Measurements from ENCODE around the gene ALCAM.
"Not testable (repeated sequence)": the region's sequence is repeated elsewhere in the genome, so short reads cannot be mapped to it uniquely, and the experiment has no call there.

Gene ALCAM

DNA sequence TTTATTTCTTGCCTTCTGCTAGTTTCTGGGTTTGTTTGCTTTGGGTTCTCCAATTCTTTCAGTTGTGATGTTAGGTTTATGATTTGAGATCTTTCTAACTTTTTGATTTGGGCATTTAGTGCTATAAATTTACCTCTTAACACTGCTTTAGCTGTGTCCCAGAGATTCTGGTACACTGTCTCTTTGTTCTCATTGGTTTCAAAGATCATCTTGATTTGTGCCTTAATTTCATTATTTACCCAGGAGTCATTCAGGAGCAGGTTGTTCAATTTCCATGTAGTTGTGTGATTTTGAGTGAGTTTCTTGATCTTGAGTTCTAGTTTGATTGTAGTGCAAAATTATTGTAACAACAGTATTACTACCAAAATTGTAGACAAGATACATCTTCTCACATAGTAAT lies 25.9 kb downstream of the ALCAM start:
- DNase-seq: not testable (repeated sequence)

DNA sequence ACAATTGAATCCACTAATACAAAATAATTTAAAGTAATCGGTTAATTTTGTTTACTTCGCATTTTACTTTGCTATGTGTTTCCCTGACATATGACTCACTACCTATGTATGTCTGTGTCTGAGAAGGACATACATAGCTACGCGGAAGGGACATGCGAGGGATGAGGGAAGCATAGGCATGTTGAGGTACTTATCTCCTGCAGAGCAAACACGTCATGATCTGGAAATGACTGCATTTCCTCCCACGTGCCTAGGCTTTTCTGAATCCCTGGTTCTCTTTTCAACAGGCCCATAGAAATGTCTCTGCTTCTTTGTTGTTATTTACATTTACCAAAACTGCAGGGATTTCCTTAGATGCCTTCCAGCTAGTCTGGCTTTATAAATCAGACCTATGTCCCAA lies 27.5 kb downstream of the ALCAM start:
- DNase-seq: no peak

DNA sequence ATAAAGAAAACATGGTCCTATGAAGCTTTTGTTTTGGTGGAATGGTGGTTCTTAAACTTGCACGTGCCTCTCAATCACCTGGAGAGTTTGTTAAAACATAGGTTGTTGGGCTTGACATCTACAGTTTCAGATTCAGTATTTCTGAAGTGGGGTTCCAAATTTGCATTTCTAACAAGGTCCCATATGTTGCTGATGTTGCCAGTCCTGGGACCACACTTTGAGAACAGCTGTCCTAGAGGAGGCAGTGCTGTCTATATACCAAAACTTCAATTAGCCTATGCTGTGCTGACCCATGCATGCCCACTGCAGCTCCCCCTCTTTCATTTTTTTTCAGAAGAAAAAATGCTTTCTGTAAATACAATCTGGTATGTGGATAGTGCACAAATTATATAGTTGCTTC lies 31.3 kb downstream of the ALCAM start:
- DNase-seq: no peak

DNA sequence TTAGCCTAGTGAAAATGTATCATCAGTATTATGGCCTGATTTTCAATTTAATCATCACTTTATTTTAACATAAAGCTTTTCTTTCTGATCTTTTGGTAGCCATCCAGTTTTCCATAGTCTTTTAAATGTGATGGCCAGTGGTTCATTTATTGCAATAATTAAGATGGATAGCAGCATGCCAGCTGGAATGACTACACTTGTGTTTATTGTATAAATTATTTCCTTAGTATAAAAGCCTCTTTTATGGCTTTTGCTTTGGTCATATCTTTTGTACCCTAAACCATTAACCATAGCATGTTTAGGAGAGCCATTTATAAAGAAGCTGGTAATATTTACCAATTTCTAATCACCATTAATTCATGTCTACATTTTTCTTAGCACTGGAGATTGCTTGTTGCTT lies 31.7 kb downstream of the ALCAM start:
- DNase-seq: no peak

DNA sequence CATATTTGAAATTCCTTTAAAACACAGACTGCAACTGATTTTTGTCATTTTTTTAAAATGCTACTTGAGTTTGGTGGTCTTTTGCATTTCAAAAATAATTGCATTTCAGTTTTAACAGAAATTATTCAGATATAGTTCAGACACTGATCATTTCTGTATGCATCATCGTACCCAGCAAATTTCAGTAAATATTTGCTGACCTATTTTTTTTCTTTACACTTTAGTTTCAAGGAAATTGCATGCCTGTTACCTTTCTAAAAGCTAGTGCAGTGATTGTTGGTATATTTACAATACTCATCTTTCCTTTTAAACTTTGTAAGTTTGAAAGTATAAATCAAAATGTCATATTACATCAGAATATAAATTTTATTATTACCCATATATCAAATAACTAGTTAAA lies 32.4 kb downstream of the ALCAM start:
- no peak for DNase-seq

DNA sequence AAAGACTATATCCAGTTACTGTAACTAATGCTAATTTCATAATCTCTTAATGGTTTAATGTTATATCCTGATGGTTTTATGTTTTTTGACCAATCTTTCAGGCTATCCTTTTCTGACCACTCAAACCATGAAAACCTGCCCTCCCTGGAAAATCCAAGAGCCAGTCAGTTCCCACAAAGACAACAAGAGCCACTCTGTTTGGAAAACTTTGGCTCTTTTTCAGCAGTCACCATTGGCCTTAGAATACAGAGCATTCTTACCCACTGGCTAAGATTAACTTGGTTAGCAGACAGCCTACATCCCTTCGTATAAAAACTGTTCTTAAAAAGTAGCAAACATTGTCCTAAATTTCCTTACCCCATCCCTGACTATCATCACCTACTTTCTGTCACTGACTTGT lies 32.9 kb downstream of the ALCAM start:
- no peak for DNase-seq

DNA sequence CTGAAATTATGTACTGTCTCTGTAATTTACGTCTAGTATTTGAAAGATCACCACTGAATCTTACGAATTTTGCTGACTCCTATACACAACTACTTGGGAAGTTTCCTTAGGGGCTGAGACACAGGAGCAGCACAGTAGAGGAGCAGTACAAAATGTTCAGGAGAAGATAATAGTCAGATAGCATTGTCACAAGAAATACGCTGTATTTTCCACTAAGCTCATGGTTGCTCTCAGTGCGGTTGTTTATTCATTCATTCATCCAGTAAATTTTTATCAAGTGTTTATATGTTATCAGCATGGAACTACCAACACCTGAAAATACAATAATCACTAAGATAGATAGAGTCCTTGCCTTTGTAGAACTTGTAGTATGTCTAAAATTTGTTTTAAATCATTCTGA lies 34.5 kb downstream of the ALCAM start:
- DNase-seq: no peak

DNA sequence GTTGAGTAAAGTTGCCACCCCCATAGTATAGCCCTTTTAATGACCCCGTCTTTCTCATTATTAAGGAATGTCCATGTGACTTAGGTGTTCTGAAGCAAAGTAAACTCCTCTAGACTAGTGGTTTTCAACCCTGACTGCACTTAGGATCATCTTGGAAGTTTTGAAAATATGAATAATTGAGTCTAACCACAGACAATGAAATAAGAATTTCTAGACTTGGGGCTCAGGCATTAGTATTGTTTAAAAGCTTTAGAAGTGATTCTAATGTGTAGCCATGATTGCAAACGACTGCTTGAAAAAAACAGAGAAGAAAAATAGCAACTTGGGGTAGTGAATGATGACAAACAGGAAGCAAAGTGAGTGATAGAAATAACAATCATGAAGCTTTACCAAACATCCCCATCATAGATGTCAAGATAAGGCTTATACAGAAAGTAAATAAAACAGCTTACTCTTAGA lies 35.0 kb downstream of the ALCAM start:
- DNase-seq: no peak

DNA sequence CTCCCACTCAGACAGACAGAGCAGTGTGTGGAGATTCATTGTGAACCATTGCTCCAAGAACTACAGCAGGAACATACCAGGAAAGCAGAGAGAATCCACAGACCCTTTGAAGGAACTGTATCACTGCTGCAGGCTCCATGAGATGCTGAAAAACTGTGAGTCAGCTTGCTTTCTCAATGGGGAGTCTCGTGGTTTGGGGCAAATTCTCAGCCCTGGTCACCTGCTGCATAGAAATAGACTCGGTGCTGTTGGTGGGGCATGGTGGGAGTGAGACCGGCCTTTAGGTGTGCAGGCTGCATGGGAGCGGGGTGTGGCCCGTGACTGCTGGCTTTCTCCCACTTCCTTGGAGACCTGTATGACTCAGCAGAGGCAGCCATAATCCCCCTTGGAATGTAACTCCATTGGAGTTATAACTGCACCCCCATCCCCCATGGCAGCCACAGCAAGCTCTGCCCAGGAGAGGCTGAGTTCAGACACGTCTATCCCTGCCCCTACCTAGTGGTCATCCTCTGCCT lies 35.6 kb downstream of the ALCAM start:
- DNase-seq: no peak

DNA sequence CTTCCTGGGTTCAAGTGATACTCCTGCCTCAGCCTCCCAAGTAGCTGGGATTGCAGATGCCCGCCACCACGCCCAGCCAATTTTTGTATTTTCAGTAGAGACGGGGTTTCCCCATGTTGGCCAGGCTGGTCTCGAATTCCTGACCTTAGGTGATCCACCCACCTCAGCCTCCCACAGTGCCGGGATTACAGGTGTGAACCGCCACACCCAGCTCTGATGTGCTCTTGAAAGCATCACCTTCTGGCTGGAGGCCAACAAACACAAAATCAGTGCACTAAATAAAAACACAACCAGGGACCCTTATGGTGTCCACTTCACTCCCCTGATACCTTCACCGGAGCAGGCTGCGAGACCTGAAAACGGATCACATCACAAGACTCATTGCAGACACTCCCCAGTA lies 36.3 kb downstream of the ALCAM start:
- DNase-seq: not testable (repeated sequence)

DNA sequence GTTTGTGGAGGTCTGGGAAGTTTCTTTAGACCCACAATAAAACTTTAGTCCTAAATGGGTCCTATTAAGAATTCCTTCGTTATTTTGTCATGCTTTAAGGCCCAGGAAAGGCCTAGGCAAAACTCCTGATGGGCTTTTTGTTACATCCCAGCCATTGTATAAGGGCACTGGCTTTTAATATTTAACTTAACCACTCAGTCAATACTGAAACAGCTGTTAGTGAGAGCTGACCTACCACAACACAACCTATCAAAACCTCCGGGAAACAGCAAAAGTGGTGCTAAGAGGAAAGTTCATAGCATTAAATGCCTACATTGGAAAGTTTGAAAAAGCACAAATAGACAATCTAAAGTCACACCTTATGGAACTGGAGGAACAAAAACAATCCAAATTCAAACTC lies 39.6 kb downstream of the ALCAM start:
- DNase-seq: no peak

DNA sequence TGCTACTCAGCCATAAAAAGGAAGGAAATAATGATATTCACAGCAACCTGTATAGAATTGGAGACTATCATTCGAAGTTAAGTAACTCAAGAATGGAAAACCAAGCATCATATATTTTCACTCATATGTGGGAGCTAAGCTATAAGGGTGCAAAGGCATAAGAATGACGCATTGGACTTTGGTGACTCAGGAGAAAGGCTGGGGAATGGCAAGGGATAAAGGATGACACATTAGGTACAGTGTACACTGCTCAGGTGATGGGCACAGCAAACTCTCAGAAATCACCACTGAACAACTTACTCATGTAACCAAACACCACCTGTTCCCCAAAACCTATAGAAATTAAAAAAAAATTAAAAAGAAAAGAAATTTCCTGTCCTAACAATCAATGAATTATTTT lies 42.7 kb downstream of the ALCAM start:
- no peak for DNase-seq

DNA sequence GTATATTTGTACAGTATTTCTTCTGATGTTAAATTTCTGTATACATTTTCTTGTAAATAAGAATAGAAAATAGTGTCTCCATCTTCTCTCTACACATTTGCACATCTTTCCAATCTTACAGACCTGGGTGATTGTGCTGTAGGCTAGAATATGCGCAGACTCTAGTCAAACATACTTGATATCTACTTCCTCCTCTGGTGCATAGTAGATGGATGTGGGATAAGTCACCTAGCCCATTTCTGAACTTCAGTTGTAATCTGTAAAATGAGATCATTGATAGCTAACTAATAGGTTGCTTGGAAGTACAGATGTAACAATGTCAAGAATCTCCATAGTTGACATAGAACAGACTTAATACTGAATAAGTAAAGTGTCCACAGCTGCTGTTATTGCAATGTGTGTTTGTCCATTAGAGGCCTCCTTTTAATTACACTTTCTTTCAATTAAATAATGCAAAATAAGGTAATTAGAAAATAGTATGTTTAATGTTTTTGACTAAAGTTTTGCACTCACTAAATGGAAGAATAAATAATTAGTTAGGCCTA lies 46.7 kb downstream of the ALCAM start:
- DNase-seq: no peak

DNA sequence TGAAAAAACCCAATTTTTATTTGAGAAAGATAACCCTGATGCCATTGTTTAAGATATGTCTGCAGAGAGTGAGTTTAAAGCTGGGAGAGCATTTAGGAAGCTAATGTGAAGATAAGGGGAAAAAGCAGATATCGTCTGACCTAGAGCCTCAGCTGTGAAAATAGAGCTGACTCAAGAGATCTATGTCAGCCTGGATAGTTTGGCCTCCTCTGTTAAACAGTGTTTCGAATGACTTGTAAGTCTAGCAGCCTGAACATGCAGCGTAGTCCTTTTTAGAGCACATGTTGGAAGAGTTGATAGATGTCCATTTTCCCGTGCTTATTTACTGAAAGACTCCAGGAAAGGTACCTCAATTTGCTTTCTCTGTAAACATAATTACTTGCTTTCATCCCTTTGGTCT lies 48.1 kb downstream of the ALCAM start:
- DNase-seq: no peak

DNA sequence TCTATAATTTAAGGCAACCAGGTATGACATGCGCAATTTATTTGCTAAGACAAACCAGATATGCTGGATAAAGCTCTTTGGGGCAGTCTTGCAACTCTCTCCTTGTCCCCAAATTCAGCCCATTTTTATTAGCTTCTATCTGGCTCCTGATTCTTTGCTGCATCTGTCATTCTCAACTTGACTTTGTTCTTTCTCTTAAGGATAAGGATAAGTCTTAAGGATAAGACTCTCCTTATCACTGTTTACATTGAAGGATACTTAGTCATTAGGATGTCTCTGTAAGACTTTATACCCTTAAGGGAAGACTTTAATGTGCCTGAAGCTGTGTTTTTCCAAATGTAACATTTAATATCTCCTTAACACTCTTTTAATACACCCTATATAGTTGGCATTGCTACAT lies 49.2 kb downstream of the ALCAM start:
- DNase-seq: no peak

DNA sequence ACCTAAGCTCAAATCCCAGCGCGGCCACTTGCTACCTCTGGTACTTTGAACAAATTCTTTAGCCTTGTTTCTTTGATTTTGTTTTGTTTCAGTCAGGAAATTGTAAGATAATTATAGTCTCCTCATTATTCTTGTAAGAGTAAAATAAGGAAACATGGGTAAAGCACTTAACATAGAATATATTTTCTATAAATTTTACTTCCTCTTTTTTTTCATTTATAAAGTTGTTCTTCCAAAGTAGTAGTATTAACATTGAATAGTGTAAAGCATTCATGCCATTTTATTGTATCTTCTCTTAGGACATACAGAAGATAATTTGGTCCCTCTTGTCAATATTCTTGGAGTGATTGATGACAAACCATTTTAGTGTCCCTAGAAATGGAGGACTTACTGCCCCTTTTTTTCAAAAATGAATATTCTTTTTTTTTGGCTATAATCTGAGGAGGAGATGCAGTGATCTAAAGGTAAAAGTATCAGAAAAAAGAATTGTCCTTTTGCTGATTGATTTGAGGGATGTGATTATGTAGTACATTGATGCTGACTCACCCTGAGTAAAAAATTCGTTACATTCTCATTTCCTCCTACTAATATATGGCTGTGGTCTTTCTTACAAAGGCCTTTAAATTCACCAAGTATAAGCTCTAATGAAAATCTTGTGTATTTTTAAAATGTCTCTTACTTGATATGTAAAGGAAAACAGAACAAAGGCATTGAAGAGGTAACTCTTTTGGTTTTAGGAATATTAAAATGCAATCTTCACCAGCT lies 51.0 kb downstream of the ALCAM start:
- DNase-seq: no peak

DNA sequence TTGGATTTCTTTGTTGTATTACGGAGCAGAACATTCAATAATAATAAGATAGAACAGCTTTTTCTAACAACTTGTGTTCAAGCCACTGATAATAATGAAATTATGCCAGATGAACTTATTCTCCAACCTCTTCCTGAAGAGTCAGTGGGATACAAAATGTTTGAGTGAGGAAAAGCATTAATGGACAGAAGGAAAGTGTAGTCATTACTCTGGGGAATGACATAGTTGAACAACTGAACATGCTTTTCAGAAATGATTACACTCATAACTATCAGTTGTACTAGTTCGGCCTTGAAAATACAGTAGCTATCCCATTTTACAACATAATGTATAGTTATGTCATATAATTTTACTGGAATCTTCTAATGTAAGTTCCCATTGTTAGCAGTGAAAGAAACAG lies 55.9 kb downstream of the ALCAM start:
- DNase-seq: no peak

DNA sequence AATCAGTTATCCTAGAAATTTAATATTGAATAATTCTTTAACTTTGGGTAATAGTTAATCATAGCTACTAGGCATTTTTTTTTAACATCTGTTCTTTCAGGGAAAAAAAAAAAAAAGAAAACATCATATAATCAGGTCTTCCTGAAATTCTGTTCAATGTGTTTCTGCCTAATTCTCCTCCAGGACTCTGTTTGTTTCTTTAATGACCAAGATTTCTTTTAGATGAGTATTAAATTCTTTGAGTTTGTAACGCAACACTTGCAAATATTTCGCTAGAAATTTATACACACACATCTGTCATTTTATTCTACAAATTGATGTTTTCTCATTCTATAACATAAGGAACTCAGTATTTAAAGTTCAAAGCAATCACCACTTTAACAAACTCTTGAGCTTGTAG lies 56.7 kb downstream of the ALCAM start:
- DNase-seq: no peak

DNA sequence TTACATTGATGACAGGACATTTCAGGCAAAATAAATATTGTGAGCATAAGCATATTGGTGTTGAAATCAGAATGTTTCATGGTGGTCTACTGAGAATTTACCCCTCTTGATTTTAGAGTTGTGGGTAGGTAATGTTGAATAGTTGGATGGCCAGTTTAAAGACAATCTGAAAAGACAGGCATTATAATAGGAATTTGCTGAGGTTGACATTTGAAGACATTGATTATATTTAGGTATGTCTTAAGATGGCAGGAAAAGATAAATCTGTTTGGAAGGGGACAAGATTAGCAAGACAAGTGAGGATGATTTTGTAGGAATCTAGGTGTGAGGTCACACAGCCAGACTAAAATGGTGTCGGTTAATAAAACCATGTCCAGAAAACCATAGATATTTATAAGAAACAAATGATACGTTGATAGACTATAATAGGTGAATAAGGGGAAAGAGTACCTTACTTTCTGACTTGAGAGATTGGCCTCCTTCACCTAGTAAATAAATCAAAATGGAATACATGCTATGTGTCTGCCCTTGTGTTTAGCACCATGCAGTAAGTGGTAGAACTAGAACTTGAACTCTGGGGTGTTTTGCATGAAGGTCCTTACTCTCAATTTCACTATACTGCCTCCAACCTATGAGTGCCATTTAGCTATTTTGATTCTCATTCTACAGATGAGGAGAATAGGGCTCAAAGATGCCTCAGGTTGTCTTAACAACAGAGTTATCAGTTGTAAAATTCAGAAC lies 57.9 kb downstream of the ALCAM start:
- no peak for DNase-seq

DNA sequence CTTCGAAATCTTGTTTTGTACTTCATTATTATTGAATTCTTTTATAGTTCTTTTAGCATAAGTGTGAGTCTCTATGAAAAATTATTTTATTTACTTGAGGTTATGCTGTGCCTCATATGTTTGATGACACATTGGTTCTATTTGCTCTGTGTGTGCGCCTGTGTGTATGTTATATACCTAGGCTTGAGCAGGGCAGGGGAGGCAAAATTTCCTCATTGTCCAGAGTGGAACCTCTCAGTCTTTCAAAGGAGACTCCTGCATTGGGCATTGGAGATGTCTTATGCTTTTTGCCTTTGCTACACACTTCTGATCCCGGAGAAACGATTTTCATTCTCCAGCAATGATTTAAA lies 58.4 kb downstream of the ALCAM start:
- DNase-seq: no peak

DNA sequence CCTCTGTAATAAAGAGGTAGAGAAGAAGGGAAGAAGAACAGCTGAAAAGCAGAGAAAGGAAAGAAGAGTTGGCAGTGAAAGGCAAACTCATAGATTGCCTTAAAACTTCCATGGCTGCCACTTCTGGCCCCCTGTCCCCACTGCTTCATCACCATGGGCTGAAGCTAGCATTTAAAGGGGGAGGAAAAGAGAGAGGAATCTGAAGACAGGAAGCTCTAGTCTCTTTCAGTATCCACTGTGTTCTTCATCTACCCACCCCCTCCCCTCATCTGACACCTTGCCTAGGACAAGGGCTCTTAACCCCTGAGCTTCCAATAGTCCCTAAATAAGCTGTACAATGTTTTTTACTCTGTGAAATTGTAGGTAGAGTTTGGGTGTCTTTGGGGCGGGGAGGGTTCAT lies 60.6 kb downstream of the ALCAM start:
- DNase-seq: no peak

DNA sequence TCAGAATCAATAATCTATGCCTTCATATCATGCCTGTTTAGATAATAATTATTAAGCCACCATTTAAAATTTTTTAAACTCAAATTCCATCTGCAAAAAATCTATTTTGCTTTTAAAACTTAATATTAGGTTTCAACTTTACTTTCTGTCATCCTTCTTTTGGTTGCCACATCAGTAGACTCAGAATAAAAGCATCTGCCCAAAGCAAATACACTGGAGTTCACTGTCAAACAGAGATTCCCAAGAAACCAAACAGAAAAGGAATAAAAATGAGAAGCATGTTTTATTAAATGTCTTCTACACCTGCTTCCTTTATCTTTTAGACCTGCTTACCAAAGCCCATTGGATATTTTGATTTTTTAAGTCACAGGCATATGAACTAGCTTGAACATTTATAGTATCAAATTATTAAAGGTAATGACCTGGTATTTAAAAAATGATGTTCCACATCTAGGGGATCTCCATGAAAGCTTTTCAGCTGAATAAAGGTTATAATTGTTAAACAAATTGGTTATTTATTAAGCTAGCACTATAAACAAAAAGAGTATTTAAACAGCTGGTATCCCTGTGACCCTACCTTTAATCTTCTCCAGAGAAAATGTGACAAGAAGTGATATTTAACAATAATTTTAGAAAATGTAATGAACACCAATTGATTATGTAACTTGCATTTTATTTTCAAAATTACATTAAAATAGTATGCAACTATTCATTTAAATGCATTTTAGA lies 62.5 kb downstream of the ALCAM start:
- no peak for DNase-seq

DNA sequence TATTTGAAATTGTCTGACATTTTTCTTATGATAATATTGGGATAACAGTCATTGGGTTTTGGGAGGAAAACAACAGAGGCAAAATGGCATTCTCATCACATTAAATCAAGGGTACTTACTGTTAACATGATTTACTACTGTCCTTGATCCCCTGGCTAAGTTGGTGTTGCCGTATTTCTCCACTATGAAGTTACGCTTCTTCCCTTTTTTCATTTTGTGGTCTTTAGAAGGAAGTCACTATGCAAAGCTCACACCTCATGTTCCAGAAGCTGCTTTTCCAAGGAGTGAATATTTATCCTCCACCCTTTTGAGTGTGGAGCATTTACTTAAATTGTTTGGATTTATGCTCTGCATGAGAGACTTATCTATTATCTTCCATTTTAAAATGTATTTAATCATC lies 63.7 kb downstream of the ALCAM start:
- DNase-seq: no peak

DNA sequence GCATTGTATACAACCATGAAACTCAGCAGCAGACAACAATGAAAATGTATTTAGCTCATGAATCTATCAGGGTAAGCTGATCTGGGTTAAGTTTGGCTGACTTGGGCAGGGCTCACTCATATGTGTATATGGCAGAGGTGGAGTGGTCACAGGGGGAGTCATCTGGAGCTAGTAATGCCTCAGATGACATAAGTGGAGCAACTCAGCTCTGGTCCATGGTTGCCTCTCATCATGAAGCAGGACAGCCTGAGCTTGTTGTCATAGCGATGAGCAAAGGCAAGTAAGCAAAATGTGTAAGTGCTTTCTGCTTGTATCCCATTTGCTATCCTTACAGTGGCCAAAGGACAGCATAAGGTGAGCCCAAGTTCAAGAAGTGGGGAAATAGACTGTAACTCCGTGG lies 64.5 kb downstream of the ALCAM start:
- no peak for DNase-seq
